Activated T-helper 9 cell treated with anti-CD3 and anti-CD28 coated beads, Interleukin-2, amount 50 U/mL, for 16 hours (primary cell): ENCODE measurements around the gene RHBDF1.
A peak's percentile ranks its signal among the peaks of the same experiment; 100 is the strongest.

Experiments
- DNase-seq: peaks from one replicate; pipeline ENCODE4 v3.0.0-alpha.2; 2020; ENCODE audit warnings: low read depth

Gene RHBDF1

GRCh38 chr16:74747-75334 is 2.4 kb upstream of the RHBDF1 start:
- no peak for DNase-seq

- DNase-seq = no peak
These were observed 1.8 kb upstream of the RHBDF1 start for GRCh38 chr16:74051-74746.

GRCh38 chr16:71540-72401 is 660 bp downstream of the RHBDF1 start:
- no peak for DNase-seq

- DNase-seq = no peak
These were observed 1.3 kb downstream of the RHBDF1 start for GRCh38 chr16:71210-71539.

- DNase-seq = no peak
These were observed 3.2 kb downstream of the RHBDF1 start for GRCh38 chr16:69181-69580.

GRCh38 chr16:67884-68789 is 4.3 kb downstream of the RHBDF1 start:
- DNase-seq = no peak

- DNase-seq = no peak
These were observed 5.1 kb downstream of the RHBDF1 start for GRCh38 chr16:67183-67791.

GRCh38 chr16:66309-67182 is 5.9 kb downstream of the RHBDF1 start:
- DNase-seq = no peak

GRCh38 chr16:65745-66144 is 6.7 kb downstream of the RHBDF1 start:
- peak; percentile 77 for DNase-seq

GRCh38 chr16:64914-65255 is 7.5 kb downstream of the RHBDF1 start:
- no peak for DNase-seq

- DNase-seq = no peak
These were observed 8.2 kb downstream of the RHBDF1 start for GRCh38 chr16:63998-64913.

GRCh38 chr16:63466-63865 is 9.0 kb downstream of the RHBDF1 start:
- no peak for DNase-seq

GRCh38 chr16:62968-63391 is 9.5 kb downstream of the RHBDF1 start:
- no peak for DNase-seq

GRCh38 chr16:62283-62967 is 10.0 kb downstream of the RHBDF1 start:
- DNase-seq = no peak

- no peak for DNase-seq
These were observed 10.6 kb downstream of the RHBDF1 start for GRCh38 chr16:61879-62281.

- DNase-seq = no peak
These were observed 11.2 kb downstream of the RHBDF1 start for GRCh38 chr16:60929-61878.

GRCh38 chr16:60166-60565 is 12.3 kb downstream of the RHBDF1 start:
- no peak for DNase-seq
